GM12878 (cell line): ENCODE data around the gene TSPAN19. TPM values are rescaled to one million over a fixed set of nuclear protein-coding genes. Genes with fewer than 3 reads are reported as not detected.

ENCODE experiments used
- ATAC-seq: fragments of 200-7000 bp; cut with Tn5 transposase; 3 replicates; pipeline ENCODE4 v1.9.1; 2020; ENCODE audit warnings: mild to moderate bottlenecking, moderate library complexity
- BruUV-seq: library from RNA; stranded (reverse); fragments of 400-500 nt; replicated peaks from 2 replicates; lab custom pipeline; 2021; lab: Mats Ljungman, UMichigan
- CTCF ChIA-PET: fragments of 300-600 bp; sonication (Branson Sonifier 250); formaldehyde crosslinking; extraction: SDS; loops from one replicate; lab custom pipeline; 2021; ENCODE audit warnings: inconsistent platforms; lab: Yijun Ruan, JAX
- POLR2A ChIA-PET: fragments of 350-600 bp; formaldehyde crosslinking; extraction: SDS; loops from one replicate; lab custom pipeline; 2021; ENCODE audit warnings: inconsistent platforms; lab: Charles Lee
- RAD21 ChIA-PET: fragments of 300-600 bp; sonication (Branson Sonifier 250); formaldehyde crosslinking; loops from one replicate; lab custom pipeline; 2023; ENCODE audit warnings: antibody characterized with exemption; ENCODE audit not compliant: unreplicated experiment; lab: Charles Lee
- SMC1A ChIA-PET: fragments of 300-600 bp; sonication (Branson Sonifier 250); formaldehyde crosslinking; loops from one replicate; lab custom pipeline; 2023; ENCODE audit not compliant: unreplicated experiment, uncharacterized antibody; lab: Charles Lee
- DNase-seq: peaks from one replicate; pipeline ENCODE4 v3.0.0-alpha.2; 2011; ENCODE audit warnings: low read depth, low spot score
- FAIRE-seq: peaks from 3 replicates; lab custom pipeline; 2011; peaks lifted over from hg19 to GRCh38; lab: Jason Lieb, UNC
- H2AFZ ChIP-seq: 2 replicates; pipeline ENCODE4 v1.6.0; 2011; ENCODE audit warnings: low read depth, low read length, control low read depth; ENCODE audit not compliant: control insufficient read depth
- H3K27ac ChIP-seq: 2 replicates; pipeline ENCODE4 v1.5.1; 2011; ENCODE audit warnings: control low read depth; ENCODE audit not compliant: control insufficient read depth, insufficient read depth
- H3K27me3 ChIP-seq, 2 experiments: replicated peaks in 1 of 2; 2 replicates each; pipeline versions ENCODE4 v1.6.0 to v1.6.1; 2011; ENCODE audit warnings: low read length in 1 of 2; ENCODE audit not compliant: control insufficient read depth in 2 of 2, insufficient read depth in 2 of 2
- H3K36me3 ChIP-seq, 2 experiments: 2 replicates each; pipeline ENCODE4 v1.5.1; 2011; ENCODE audit warnings: low read length in 1 of 2; ENCODE audit not compliant: control insufficient read depth in 2 of 2, insufficient read depth in 2 of 2
- H3K4me1 ChIP-seq: 2 replicates; pipeline ENCODE4 v1.6.1; 2011; ENCODE audit warnings: mild to moderate bottlenecking, low read length, moderate library complexity, mixed read lengths; ENCODE audit not compliant: control insufficient read depth, insufficient read depth
- H3K4me2 ChIP-seq: 2 replicates; pipeline ENCODE4 v1.6.0; 2011; ENCODE audit warnings: control low read depth; ENCODE audit not compliant: control insufficient read depth, insufficient read depth
- H3K4me3 ChIP-seq: fragments of 200-600 bp; sonication (generic); 2 replicates; pipeline ENCODE4 v1.5.1; 2016
- H3K79me2 ChIP-seq: 2 replicates; pipeline ENCODE4 v1.6.0; 2011; ENCODE audit warnings: low read length; ENCODE audit not compliant: control insufficient read depth, insufficient read depth
- H3K9ac ChIP-seq: 2 replicates; pipeline ENCODE4 v1.8.0; 2011; ENCODE audit warnings: low read length, control low read depth, mixed read lengths; ENCODE audit not compliant: control insufficient read depth, insufficient read depth
- H3K9me3 ChIP-seq: replicated peaks from 3 replicates; pipeline ENCODE4 v1.5.1; 2011; ENCODE audit warnings: mild to moderate bottlenecking, low read length; ENCODE audit not compliant: control insufficient read depth, insufficient read depth
- H4K20me1 ChIP-seq: 2 replicates; pipeline ENCODE4 v1.6.0; 2011; ENCODE audit not compliant: control insufficient read depth, insufficient read depth
- CHD4 ChIP-seq: fragments of 200-600 bp; sonication (generic); IDR thresholded peaks from 2 replicates; pipeline ENCODE4 v1.6.1; 2016; ENCODE audit warnings: mild to moderate bottlenecking
- EGR1 ChIP-seq, 2 experiments: IDR thresholded peaks; 1 replicate in 1 of 2; 2 replicates in 1 of 2; pipeline ENCODE4 v1.6.1; 2011 to 2012; ENCODE audit warnings: low read depth in 2 of 2, low read length in 2 of 2, borderline replicate concordance in 1 of 2, mild to moderate bottlenecking in 1 of 2, moderate library complexity in 1 of 2
- HDAC2 ChIP-seq: fragments of 200-600 bp; sonication (generic); IDR thresholded peaks from 2 replicates; pipeline ENCODE4 v1.6.1; 2017
- IRF4 ChIP-seq: IDR thresholded peaks from 2 replicates; pipeline ENCODE4 v1.6.1; 2011; ENCODE audit warnings: low read depth, low read length
- NFIC ChIP-seq: IDR thresholded peaks from 2 replicates; pipeline ENCODE4 v1.6.1; 2012; ENCODE audit warnings: low read depth, mild to moderate bottlenecking, inconsistent platforms, low read length, moderate library complexity
- NR2F1 ChIP-seq: fragments of 450-650 bp; conservative IDR thresholded peaks from 2 replicates; pipeline ENCODE4 v1.6.1; 2017; ENCODE audit warnings: mild to moderate bottlenecking
- PML ChIP-seq: IDR thresholded peaks from 2 replicates; pipeline ENCODE4 v1.6.1; 2012; ENCODE audit warnings: low read length, inconsistent platforms
- POLR2AphosphoS2 ChIP-seq: IDR thresholded peaks from 2 replicates; pipeline ENCODE4 v1.6.1; 2011; ENCODE audit warnings: low read depth, mild to moderate bottlenecking, low read length, improper control_type of control experiment, moderate library complexity
- RCOR1 ChIP-seq: conservative IDR thresholded peaks from 2 replicates; pipeline ENCODE4 v1.6.1; 2012; ENCODE audit warnings: low read depth, low read length, improper control_type of control experiment
- RELA ChIP-seq: fragments of 450-650 bp; IDR thresholded peaks from 2 replicates; pipeline ENCODE4 v1.8.0; 2014; ENCODE audit warnings: borderline replicate concordance; ENCODE audit not compliant: partially characterized antibody
- RFX5 ChIP-seq: IDR thresholded peaks from 2 replicates; pipeline ENCODE4 v1.6.1; 2011; ENCODE audit warnings: low read depth, low read length, improper control_type of control experiment
- STAT3 ChIP-seq: IDR thresholded peaks from 2 replicates; pipeline ENCODE4 v1.6.1; 2011; ENCODE audit warnings: low read depth, low read length, improper control_type of control experiment
- ZNF217 ChIP-seq: fragments of 450-650 bp; IDR thresholded peaks from 2 replicates; pipeline ENCODE4 v1.6.1; 2017; ENCODE audit warnings: antibody characterized with exemption, mild to moderate bottlenecking
- WGBS: methylation state at CpG from one replicate; pipeline ENCODE4 v1.1.6; 2016; ENCODE audit warnings: low lambda C conversion rate; ENCODE audit not compliant: insufficient replicate concordance, insufficient coverage; ENCODE audit errors: missing lambda C conversion rate; 5-methylcytosine and 5-hydroxymethylcytosine counted together
- in situ Hi-C: fragments of 300-500 bp; cut with MboI; formaldehyde crosslinking; loops from 9 replicates; pipeline ENCODE4 v1.14.3; 2018; ENCODE audit warnings: mixed read lengths
- intact Hi-C: fragments of 100-400 bp; cut with micrococcal nuclease; formaldehyde crosslinking; loops from one replicate; pipeline ENCODE4 v1.14.2; 2022; ENCODE audit not compliant: unreplicated experiment
- polyA plus RNA-seq, 11 experiments: library from polyadenylated mRNA; depleted of rRNA in 4 of 11; unstranded in 6 of 11; stranded (reverse) in 5 of 11; fragments of >200 nt; fragmentation: Nextera tagmentation in 4 of 11; fragmentation: Illumina TruSeq in 1 of 11; extraction: Ambion mirVana in 4 of 11; extraction: Trizol in 1 of 11; gene quantifications; 1 replicate in 1 of 11; 2 replicates in 10 of 11; pipeline versions ENCODE4 v1.2.1 to v1.2.3, GENCODE V29; 2011 to 2016; ENCODE audit warnings: inconsistent platforms in 2 of 11, missing spikeins in 2 of 11, low read depth in 1 of 11
- total RNA-seq, 4 experiments: library from RNA; depleted of rRNA in 3 of 4; stranded (reverse); fragments of >200 nt in 3 of 4; fragmentation: Illumina TruSeq in 1 of 4; extraction: Trizol in 1 of 4; gene quantifications; 2 replicates each; pipeline versions ENCODE4 v1.2.1 to v1.2.3, GENCODE V29; 2013 to 2021
- TF ChIP-seq, protein P1 (sequence below): fragments of 450-650 bp; IDR thresholded peaks from 2 replicates; pipeline ENCODE4 v1.6.1; 2016; ENCODE audit warnings: mild to moderate bottlenecking, moderate library complexity, borderline replicate concordance
- TF ChIP-seq, protein P2 (sequence below): fragments of 450-650 bp; formaldehyde crosslinking; IDR thresholded peaks from 2 replicates; pipeline ENCODE4 v1.4.0; 2020; ENCODE audit warnings: mild to moderate bottlenecking, moderate library complexity

The TSPAN19 gene
- total and polyA plus RNA-seq, 10 of the 15 experiments (the other 5 are each of a cell fraction or from before 2014, with no cell fraction given), result not detected

- Histone ChIP-seq H3K36me3 (no peaks in the 10 kb centered on the region), H3K4me3 (no peak overlapping the region), H2AFZ (no peak overlapping the region), H3K4me1 (no peaks in the 10 kb centered on the region), H3K27me3 (no peaks in the 10 kb centered on the region), H3K79me2 (no peaks in the 10 kb centered on the region), H3K4me2 (no peak overlapping the region), H4K20me1 (no peaks in the 10 kb centered on the region), H3K9me3 (no peaks in the 10 kb centered on the region), H3K27ac (no peak overlapping the region), H3K9ac (no peak overlapping the region)
- BruUV-seq, result no TSS peak
- in situ Hi-C loops, result no loop called here
- POLR2A ChIA-PET, result no interaction called here
- ATAC-seq, result no peak
- WGBS, result 40% methylated on average over 3 of the region's 3 CpGs
- intact Hi-C loops, result no loop called here
- RAD21 ChIA-PET, result interaction anchor here (1.0 kb wide), 1 partner anchor 10 kb away, joined by 3 read pairs; no protein-coding TSS in a partner anchor
- SMC1A ChIA-PET, result interaction anchor here (1.5 kb wide), 1 partner anchor 8 kb away, joined by 3 read pairs; no protein-coding TSS in a partner anchor
- CTCF ChIA-PET, result no interaction called here
- no peak for DNase-seq
- FAIRE-seq, result no peak
- TF ChIP-seq NR2F1 (no peak), RCOR1 (no peak), PML (no peak), CHD4 (no peak), STAT3 (no peak), ZNF217 (no peak), HDAC2 (no peak), EGR1 (IDR thresholded peaks at IDR 0.05; ENCODE audit: borderline replicate concordance in 1 of 2, low read depth in 2 of 2, low read length in 2 of 2) (no peak), RFX5 (no peak), IRF4 (no peak), POLR2AphosphoS2 (no peak), NFIC (no peak), RELA (no peak)
- TF ChIP-seq, protein P1, sequence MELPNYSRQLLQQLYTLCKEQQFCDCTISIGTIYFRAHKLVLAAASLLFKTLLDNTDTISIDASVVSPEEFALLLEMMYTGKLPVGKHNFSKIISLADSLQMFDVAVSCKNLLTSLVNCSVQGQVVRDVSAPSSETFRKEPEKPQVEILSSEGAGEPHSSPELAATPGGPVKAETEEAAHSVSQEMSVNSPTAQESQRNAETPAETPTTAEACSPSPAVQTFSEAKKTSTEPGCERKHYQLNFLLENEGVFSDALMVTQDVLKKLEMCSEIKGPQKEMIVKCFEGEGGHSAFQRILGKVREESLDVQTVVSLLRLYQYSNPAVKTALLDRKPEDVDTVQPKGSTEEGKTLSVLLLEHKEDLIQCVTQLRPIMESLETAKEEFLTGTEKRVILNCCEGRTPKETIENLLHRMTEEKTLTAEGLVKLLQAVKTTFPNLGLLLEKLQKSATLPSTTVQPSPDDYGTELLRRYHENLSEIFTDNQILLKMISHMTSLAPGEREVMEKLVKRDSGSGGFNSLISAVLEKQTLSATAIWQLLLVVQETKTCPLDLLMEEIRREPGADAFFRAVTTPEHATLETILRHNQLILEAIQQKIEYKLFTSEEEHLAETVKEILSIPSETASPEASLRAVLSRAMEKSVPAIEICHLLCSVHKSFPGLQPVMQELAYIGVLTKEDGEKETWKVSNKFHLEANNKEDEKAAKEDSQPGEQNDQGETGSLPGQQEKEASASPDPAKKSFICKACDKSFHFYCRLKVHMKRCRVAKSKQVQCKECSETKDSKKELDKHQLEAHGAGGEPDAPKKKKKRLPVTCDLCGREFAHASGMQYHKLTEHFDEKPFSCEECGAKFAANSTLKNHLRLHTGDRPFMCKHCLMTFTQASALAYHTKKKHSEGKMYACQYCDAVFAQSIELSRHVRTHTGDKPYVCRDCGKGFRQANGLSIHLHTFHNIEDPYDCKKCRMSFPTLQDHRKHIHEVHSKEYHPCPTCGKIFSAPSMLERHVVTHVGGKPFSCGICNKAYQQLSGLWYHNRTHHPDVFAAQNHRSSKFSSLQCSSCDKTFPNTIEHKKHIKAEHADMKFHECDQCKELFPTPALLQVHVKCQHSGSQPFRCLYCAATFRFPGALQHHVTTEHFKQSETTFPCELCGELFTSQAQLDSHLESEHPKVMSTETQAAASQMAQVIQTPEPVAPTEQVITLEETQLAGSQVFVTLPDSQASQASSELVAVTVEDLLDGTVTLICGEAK, result no peak
- TF ChIP-seq, protein P2, sequence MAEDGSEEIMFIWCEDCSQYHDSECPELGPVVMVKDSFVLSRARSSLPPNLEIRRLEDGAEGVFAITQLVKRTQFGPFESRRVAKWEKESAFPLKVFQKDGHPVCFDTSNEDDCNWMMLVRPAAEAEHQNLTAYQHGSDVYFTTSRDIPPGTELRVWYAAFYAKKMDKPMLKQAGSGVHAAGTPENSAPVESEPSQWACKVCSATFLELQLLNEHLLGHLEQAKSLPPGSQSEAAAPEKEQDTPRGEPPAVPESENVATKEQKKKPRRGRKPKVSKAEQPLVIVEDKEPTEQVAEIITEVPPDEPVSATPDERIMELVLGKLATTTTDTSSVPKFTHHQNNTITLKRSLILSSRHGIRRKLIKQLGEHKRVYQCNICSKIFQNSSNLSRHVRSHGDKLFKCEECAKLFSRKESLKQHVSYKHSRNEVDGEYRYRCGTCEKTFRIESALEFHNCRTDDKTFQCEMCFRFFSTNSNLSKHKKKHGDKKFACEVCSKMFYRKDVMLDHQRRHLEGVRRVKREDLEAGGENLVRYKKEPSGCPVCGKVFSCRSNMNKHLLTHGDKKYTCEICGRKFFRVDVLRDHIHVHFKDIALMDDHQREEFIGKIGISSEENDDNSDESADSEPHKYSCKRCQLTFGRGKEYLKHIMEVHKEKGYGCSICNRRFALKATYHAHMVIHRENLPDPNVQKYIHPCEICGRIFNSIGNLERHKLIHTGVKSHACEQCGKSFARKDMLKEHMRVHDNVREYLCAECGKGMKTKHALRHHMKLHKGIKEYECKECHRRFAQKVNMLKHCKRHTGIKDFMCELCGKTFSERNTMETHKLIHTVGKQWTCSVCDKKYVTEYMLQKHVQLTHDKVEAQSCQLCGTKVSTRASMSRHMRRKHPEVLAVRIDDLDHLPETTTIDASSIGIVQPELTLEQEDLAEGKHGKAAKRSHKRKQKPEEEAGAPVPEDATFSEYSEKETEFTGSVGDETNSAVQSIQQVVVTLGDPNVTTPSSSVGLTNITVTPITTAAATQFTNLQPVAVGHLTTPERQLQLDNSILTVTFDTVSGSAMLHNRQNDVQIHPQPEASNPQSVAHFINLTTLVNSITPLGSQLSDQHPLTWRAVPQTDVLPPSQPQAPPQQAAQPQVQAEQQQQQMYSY (CRISPR knock-in tag), result no peak
Measured at GRCh38 chr12:84969226-84969625, 66.9 kb downstream of the TSPAN19 start.
